SIG-M5 treated with dmso at 0.1 percent for 504 hours (cell line): ENCODE data around the gene KIAA0930.
"Not testable (repeated sequence)": the region's sequence is repeated elsewhere in the genome, so short reads cannot be mapped to it uniquely, and the experiment has no call there.

ENCODE experiments used
- DNase-seq: peaks from one replicate; lab custom pipeline; 2025; ENCODE audit not compliant: unreplicated experiment; lab: John Stamatoyannopoulos, UW

KIAA0930 gene

GRCh38 chr22:45202333-45203149 is 38.2 kb downstream of the KIAA0930 start:
- no peak for DNase-seq

DNA sequence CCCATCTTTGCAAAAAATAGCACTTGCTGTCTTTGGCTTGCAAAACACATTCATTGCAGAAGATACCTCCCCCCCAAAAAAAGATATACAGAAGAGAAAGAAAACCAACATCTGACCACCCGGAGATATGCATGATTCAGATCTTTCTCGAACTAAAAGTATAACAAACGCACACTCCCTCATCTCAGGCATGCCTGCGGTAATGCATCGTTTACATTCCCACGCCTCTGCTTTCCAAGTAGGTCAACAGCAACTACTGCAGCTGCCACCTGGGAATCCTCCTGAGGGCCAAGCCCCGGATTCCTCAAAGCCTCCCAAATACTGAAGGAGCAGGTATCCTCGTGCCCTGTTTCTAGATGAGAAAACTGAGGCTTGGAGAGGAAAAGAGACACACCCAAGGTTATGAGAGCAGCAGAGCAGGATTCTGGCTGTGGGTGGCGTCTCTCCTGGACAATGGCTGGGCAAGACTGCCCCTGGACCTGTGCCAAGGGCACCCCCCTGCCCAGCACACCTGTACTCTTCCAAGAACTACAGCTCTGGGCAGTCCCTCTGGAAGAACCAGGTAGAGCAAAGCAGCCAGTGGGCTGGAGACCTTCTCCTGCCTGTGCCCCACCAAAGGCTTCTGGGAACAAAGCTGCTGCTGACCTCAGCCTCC is 38.9 kb downstream of the KIAA0930 start:
- no peak for DNase-seq

- no peak for DNase-seq
Measured at GRCh38 chr22:45200860-45201511, 39.7 kb downstream of the KIAA0930 start.

- no peak for DNase-seq
Measured at GRCh38 chr22:45200230-45200629, 40.5 kb downstream of the KIAA0930 start.

DNA sequence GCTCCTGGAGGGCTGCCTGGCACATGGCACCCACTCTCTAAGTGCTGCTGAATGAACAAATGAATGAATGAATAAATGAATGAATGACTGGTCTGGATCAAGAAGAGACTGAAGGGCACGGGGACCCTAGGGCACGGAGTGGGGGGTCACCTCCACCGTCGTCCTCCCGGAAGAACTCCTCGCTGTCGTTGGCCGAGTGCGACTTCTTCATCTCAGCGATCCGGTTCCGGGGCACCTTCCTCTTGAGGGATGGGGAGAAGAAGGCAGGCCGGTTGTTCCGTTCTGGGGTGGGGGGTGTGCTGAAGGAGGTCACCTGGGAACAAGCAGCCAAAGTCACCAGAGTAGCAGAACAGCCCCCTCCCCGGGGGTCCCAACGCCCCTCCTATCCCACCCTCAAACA is 41.0 kb downstream of the KIAA0930 start:
- no peak for DNase-seq

DNA sequence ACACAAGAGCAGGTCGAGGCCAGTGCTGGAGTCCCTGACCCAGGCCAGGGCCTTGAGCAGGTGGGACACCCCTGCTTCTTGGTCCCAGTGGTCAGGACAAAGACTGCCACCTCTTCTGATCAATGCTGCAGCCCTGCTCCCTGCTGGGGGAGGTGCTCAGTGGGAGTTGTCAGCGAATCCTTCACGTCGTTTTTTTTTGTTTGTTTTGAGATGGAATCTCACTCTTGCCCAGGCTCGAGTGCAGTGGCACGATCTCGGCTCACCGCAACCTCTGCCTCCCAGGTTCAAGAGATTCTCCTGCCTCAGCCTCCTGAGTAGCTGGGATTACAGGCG is 42.3 kb downstream of the KIAA0930 start:
- DNase-seq = no peak

DNA sequence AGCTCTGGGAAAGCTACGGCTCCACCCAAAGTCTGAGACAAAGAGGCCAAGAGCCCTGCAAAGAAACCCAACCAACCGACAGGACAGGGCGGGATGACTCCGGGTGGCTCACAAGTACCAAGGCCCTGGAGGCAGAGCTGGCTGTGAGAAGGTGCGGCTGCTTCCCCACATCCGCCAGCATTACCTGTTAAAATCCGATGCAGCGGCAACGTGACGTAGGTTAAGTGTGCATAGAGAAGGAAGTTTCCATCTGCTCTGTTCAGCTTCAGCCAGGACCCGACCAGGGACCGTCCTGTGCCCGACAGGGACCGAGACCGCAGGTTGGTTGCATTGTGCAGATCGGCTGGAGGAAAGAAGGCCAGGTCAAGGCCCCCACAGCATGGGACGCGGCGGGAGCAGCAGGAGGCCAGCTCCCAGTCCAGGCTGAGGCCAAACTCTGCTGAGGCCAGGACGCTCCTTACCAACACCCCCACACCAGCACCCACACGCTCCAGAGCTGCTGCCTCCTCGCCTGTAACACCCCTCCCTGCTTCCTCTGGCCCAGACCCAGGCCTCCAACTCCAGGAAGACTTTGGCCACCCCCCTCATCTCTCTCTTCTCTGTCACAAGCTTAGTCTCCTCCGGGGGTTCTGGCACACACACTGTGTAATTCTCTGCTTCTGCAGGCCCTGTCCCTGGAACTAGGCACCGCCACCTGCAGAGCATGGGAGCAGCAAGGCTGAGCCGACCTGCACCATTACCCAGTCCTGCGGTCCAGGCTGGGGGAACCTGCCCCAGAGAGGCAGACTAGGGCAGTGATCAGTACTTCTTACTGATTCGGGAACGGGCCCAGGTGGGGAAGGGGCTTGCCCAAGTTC is 42.9 kb downstream of the KIAA0930 start:
- DNase-seq = no peak

GRCh38 chr22:45196926-45197605 is 43.6 kb downstream of the KIAA0930 start:
- no peak for DNase-seq

- no peak for DNase-seq
Measured at GRCh38 chr22:45196308-45196707, 44.4 kb downstream of the KIAA0930 start.

GRCh38 chr22:45195616-45196015 is 45.1 kb downstream of the KIAA0930 start:
- DNase-seq = no peak

DNA sequence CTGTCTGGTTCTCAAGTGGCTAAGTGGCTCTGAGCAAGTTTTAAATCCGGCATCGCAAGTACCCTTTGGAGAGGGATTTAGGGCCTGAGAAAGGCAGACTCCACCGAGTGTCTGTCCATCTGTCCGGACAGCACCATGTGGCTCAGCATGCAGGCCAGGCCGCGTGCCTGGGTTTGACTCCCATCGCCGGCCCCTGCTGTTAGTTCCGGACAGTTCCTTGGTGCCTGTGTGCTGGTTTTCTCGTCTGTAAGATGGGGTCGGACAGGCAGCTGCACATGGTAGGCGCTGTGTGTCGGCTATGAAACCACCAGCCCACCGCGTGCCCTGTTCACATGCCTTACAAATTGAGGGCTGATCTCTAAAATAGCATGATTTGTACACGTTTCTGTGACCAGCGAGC is 46.0 kb downstream of the KIAA0930 start:
- DNase-seq = no peak

GRCh38 chr22:45192701-45193187 is 48.0 kb downstream of the KIAA0930 start:
- no peak for DNase-seq

- not testable (repeated sequence) for DNase-seq
Measured at GRCh38 chr22:45191746-45192145, 48.9 kb downstream of the KIAA0930 start.

DNA sequence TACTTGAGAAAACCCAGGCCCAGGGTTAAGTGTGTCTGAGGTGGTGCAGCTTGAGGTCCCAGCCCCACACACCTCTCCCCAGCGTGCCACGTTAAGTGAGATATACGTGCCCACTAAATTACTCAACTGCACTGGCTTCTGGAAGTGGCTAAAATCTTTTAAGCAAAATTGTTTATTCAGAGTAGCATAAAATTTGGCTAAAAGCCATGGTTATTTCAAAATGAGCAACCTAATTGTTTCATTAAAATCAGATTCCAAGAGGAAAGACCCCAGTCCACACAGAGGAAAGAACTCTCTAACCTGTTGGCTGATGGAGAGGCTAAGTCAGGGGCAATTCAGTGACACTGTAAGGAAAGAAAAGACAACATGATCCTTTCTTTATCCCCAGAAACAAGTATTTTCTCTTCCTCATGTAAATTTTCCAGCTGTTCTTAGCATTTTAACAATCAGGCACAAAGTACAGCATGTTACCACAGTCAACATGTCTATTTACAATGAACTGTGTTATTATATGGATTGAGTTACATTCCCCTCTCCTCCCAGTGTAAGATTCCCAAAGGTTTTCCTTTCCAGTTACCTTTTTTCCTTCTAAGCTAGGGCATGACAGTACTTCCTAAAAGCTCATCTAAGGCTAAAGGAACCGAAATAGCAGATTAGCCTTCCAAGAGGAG is 50.4 kb downstream of the KIAA0930 start:
- no peak for DNase-seq

DNA sequence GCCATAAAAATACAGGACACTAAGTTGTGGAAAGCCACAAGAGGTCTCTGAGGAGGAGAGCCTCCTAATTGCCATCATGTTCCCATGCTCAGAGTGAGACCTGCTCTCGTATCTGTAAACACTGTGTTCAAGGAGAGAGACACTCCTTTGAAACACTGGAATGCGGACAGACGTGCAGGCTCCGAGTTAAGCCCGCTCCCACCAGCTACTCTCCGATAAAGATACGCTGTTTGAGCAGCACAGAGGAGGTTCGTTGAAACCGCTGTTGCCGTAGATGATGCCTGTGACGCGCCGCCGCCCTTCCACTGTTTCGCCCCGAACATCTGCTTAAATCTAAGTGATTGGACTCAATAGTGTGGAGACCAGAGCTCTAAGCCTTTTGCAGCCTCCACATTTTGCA is 51.9 kb downstream of the KIAA0930 start:
- DNase-seq = no peak

DNA sequence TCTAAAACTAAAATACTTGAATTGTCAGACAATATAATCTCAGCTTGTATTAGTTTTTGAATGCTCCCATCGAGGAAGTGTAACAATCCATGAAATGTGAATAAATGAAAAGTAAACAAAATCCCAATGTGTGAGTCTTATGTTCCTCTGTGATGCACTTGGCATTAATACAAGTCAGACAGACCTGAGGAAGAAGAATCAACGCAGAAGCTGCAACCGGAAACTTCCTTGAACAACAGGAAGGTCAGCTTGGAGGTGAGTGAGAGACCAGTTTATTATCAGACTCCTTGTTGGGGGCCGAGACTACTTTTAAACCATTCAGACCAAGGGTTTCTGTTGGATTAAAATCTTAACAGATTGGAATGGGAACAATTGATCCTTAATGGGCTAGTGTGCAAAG is 52.8 kb downstream of the KIAA0930 start:
- no peak for DNase-seq

DNA sequence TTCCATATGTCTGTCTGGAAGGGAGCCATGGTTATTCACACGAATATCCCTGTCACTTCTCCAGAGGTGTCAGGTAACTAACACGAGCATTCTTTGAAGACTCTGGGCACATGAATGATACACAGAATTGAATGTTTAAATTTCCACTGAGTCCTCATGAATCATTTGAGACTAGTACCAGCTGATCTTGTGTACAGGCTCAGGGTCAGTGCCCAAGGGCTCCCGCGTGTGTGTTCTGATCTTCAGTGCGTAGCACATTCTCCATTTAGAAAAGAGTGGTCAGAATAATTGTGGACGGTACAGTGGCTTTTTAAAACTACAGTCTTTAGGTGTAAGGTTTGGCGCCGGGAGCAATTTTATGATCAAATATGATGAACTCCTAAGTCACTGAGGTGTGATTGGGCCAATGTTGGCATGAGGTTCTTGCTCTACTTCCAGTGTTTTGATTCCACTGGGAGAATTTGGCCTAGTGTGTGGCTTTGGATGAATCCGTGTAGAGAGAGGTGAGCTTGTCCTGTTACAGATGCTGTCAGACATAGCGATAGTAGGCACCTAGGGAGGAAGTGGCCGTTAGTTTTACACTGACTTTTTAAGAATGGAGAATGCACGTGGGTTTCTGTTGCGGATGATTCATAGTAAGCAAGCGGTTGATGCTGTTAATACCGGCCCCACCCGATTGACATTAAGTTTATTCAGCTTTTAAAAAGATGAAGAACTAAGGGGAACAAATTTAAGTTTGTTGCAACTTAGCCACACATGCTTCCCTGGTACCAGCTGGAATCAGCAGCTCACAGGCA is 54.8 kb downstream of the KIAA0930 start:
- no peak for DNase-seq

- no peak for DNase-seq
Measured at GRCh38 chr22:45183974-45184373, 56.7 kb downstream of the KIAA0930 start.

GRCh38 chr22:45181766-45182165 is 58.9 kb downstream of the KIAA0930 start:
- no peak for DNase-seq
